Measurements from ENCODE around the gene HDAC4.

The HDAC4 gene

GRCh38 chr2:239236808-239237205 lies 164.0 kb downstream of the HDAC4 start:
- POLR2A ChIA-PET, result no interaction called here

GRCh38 chr2:239236043-239236807 lies 164.6 kb downstream of the HDAC4 start:
- POLR2A ChIA-PET, result no interaction called here
- CTCF ChIA-PET, result no interaction called here
- TF ChIP-seq FOXM1 (IDR thresholded peaks at IDR 0.05; ENCODE audit: borderline replicate concordance) (no peak), ARNT (IDR thresholded peaks at IDR 0.05) (no peak), ZNF384 (IDR thresholded peaks at IDR 0.05) (no peak), NFRKB (IDR thresholded peaks at IDR 0.05) (no peak), LEF1 (IDR thresholded peaks at IDR 0.05; ENCODE audit: borderline replicate concordance) (no peak), CTBP1 (IDR thresholded peaks at IDR 0.05; ENCODE audit: borderline replicate concordance) (no peak), FOXA1 (IDR thresholded peaks at IDR 0.05) (no peak)
- no peak for DNase-seq (ENCODE audit: extremely low spot score)

More at GRCh38 chr2:239236808-239237205, 164.0 kb downstream of the HDAC4 start:
- no peak for DNase-seq (ENCODE audit: extremely low spot score)
- CTCF ChIA-PET, result no interaction called here
- TF ChIP-seq LEF1 (IDR thresholded peaks at IDR 0.05; ENCODE audit: borderline replicate concordance) (no peak), FOXA1 (IDR thresholded peaks at IDR 0.05) (no peak), ZNF384 (IDR thresholded peaks at IDR 0.05) (no peak), ARNT (IDR thresholded peaks at IDR 0.05) (no peak), FOXK2 (IDR thresholded peaks at IDR 0.05) (no peak), SUZ12 (IDR thresholded peaks at IDR 0.05) (no peak), BHLHE40 (IDR thresholded peaks at IDR 0.05; ENCODE audit: borderline replicate concordance) (no peak), FOXM1 (IDR thresholded peaks at IDR 0.05; ENCODE audit: borderline replicate concordance) (no peak), NFRKB (IDR thresholded peaks at IDR 0.05) (no peak), CTBP1 (IDR thresholded peaks at IDR 0.05; ENCODE audit: borderline replicate concordance) (no peak), TARDBP (IDR thresholded peaks at IDR 0.05) (no peak), SP1 (IDR thresholded peaks at IDR 0.05) (no peak), HDGF (IDR thresholded peaks at IDR 0.05; ENCODE audit: borderline replicate concordance) (no peak), L3MBTL2 (conservative IDR thresholded peaks at IDR 0.05) (no peak), ELF4 (IDR thresholded peaks at IDR 0.05) (no peak), PKNOX1 (IDR thresholded peaks at IDR 0.05) (no peak)

GRCh38 chr2:239235311-239235710 lies 165.5 kb downstream of the HDAC4 start:
- POLR2A ChIA-PET, result no interaction called here
- DNase-seq (ENCODE audit: extremely low spot score), result no peak
- TF ChIP-seq PKNOX1 (IDR thresholded peaks at IDR 0.05) (no peak), FOXK2 (IDR thresholded peaks at IDR 0.05) (no peak), L3MBTL2 (conservative IDR thresholded peaks at IDR 0.05) (no peak)
- CTCF ChIA-PET, result no interaction called here

- ChIA-PET CTCF (no interaction called here), POLR2A (no interaction called here)
- TF ChIP-seq ZNF384 (IDR thresholded peaks at IDR 0.05) (no peak), CTBP1 (IDR thresholded peaks at IDR 0.05; ENCODE audit: borderline replicate concordance) (no peak), PKNOX1 (IDR thresholded peaks at IDR 0.05) (no peak), BHLHE40 (IDR thresholded peaks at IDR 0.05; ENCODE audit: borderline replicate concordance) (no peak), NFRKB (IDR thresholded peaks at IDR 0.05) (no peak), FOXM1 (IDR thresholded peaks at IDR 0.05; ENCODE audit: borderline replicate concordance) (no peak), HDGF (IDR thresholded peaks at IDR 0.05; ENCODE audit: borderline replicate concordance) (no peak), SUZ12 (IDR thresholded peaks at IDR 0.05) (no peak), LEF1 (IDR thresholded peaks at IDR 0.05; ENCODE audit: borderline replicate concordance) (no peak)
Observed at GRCh38 chr2:239234191-239235175, 166.3 kb downstream of the HDAC4 start.

GRCh38 chr2:239233576-239233975 lies 167.2 kb downstream of the HDAC4 start:
- POLR2A ChIA-PET, result no interaction called here
- TF ChIP-seq NFRKB (IDR thresholded peaks at IDR 0.05), result no peak
- TF ChIP-seq L3MBTL2 (conservative IDR thresholded peaks at IDR 0.05), result no peak
- TF ChIP-seq FOXM1 (IDR thresholded peaks at IDR 0.05; ENCODE audit: borderline replicate concordance), result no peak
- no peak for TF ChIP-seq FOXK2 (IDR thresholded peaks at IDR 0.05)
- no peak for TF ChIP-seq ARNT (IDR thresholded peaks at IDR 0.05)
- no peak for TF ChIP-seq LEF1 (IDR thresholded peaks at IDR 0.05; ENCODE audit: borderline replicate concordance)
- TF ChIP-seq TARDBP (IDR thresholded peaks at IDR 0.05), result no peak
- TF ChIP-seq HDGF (IDR thresholded peaks at IDR 0.05; ENCODE audit: borderline replicate concordance), result no peak
- no peak for TF ChIP-seq ELF4 (IDR thresholded peaks at IDR 0.05)
- no peak for TF ChIP-seq FOXA1 (IDR thresholded peaks at IDR 0.05)
- TF ChIP-seq PKNOX1 (IDR thresholded peaks at IDR 0.05), result no peak
- no peak for TF ChIP-seq CTBP1 (IDR thresholded peaks at IDR 0.05; ENCODE audit: borderline replicate concordance)
- TF ChIP-seq SUZ12 (IDR thresholded peaks at IDR 0.05), result no peak
- no peak for TF ChIP-seq ZNF384 (IDR thresholded peaks at IDR 0.05)
- CTCF ChIA-PET, result no interaction called here
- no peak for DNase-seq (ENCODE audit: extremely low spot score)

More at GRCh38 chr2:239234191-239235175, 166.3 kb downstream of the HDAC4 start:
- DNase-seq (ENCODE audit: extremely low spot score), result no peak

Data from HEK293T (cell line).